ENCODE measurements around the gene CDH23. TPM values are rescaled to one million over a fixed set of nuclear protein-coding genes. Genes with fewer than 3 reads are reported as not detected.

CDH23 gene
- total and polyA plus RNA-seq, 2 of the 8 experiments (the other 6 are each of a cell fraction or from before 2014, with no cell fraction given) = 1.9 to 4.9 TPM

- no peak for TF ChIP-seq CHD7 (IDR thresholded peaks at IDR 0.05; ENCODE audit: insufficient replicate concordance, low read length)
Observed at GRCh38 chr10:71713135-71714030, 316.7 kb downstream of the CDH23 start (continued).
